ENCODE measurements around the gene PATJ. TPM values are rescaled to one million over a fixed set of nuclear protein-coding genes. Genes with fewer than 3 reads are reported as not detected.

The PATJ gene
- total and polyA plus RNA-seq, 2 donors (not counting 3 experiments of a cell fraction or from before 2014, with no cell fraction given) = 1.1 to 3.0 TPM

DNA sequence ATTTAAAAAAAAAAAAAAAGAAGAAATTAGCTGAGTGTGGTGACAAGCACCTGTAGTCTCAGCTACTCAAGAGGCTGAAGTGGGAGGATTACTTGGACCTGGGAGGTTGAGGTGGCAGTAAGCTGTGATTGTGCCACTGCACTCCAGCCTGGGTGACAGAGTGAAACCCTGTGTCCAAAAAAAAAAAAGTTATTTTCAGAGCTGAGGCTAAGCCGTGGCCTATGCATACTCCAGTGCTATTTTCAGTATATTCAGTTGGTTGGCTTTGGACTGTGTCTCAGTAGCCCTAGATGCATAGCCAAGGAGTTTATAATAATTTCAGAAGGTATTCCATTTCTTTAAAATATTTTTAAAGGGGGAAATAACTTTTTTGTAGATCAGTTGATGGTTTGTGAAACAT is 311.9 kb downstream of the PATJ start:
- H3K9ac ChIP-seq (replicated peaks; ENCODE audit: extremely low read depth, insufficient read depth, low read length) = no peak overlapping the region
- no peaks in the 10 kb centered on the region for H3K9me3 ChIP-seq (replicated peaks; ENCODE audit: control insufficient read depth, insufficient read depth, low read length)
- ChIA-PET POLR2A (no interaction called here), CTCF (interaction anchor here (1.2 kb wide), 1 partner anchor 16 kb away, joined by 3 read pairs; no protein-coding TSS in a partner anchor)
- no peaks in the 10 kb centered on the region for H4K20me1 ChIP-seq (replicated peaks; ENCODE audit: control insufficient read depth, extremely low read depth, insufficient read depth, low read length)
- H3K79me2 ChIP-seq (ENCODE audit: control insufficient read depth, insufficient read depth, low read length) = no peaks in the 10 kb centered on the region
- no peak overlapping the region for H3K27ac ChIP-seq (ENCODE audit: insufficient read depth, low read depth, low read length)
- no peak for FAIRE-seq
- no peaks in the 10 kb centered on the region for H3K9me1 ChIP-seq (replicated peaks; ENCODE audit: control insufficient read depth, extremely low read depth, insufficient read depth, low read length)
- no peaks in the 10 kb centered on the region for H3K4me1 ChIP-seq (ENCODE audit: control insufficient read depth, extremely low read depth, insufficient read depth, low read length)
- dilution Hi-C loops (cut with MboI; ENCODE audit: extremely low pct_ligation_motif_present, low sequenced_read_pairs) (no loop called here), intact Hi-C loops (cut with micrococcal nuclease) (no loop called here)
- no peak overlapping the region for H2AFZ ChIP-seq (ENCODE audit: low read depth, low read length)
- no peak overlapping the region for H3K4me2 ChIP-seq (ENCODE audit: insufficient read depth, low read length)
- no peak for DNase-seq (ENCODE audit: low read depth, low spot score)
- H3K27me3 ChIP-seq (ENCODE audit: control insufficient read depth in 2 of 2, insufficient read depth in 2 of 2, low read length in 2 of 2) = peaks cover 0 to 2% of the 10 kb centered on the region in 2 experiments
- TF ChIP-seq MAX (IDR thresholded peaks at IDR 0.05; ENCODE audit: insufficient read depth, insufficient read length) (no peak), POLR2AphosphoS5 (IDR thresholded peaks at IDR 0.05; ENCODE audit: insufficient read depth, low read depth, low read length) (no peak), MYC (IDR thresholded peaks at IDR 0.05; ENCODE audit: low read depth, low read length) (no peak), CTCF (IDR thresholded peaks at IDR 0.05; ENCODE audit: extremely low read depth in 1 of 2, insufficient read depth in 1 of 2, low read depth in 1 of 2, low read length in 2 of 2) (no peak), JUN (IDR thresholded peaks at IDR 0.05; ENCODE audit: borderline replicate concordance, insufficient read depth, insufficient read length, low read depth) (no peak), FOS (IDR thresholded peaks at IDR 0.05; ENCODE audit: borderline replicate concordance, insufficient read depth, low read length) (no peak)
- H3K36me3 ChIP-seq (ENCODE audit: control insufficient read depth in 2 of 2, extremely low read depth in 1 of 2, insufficient read depth in 2 of 2, low read length in 2 of 2) = no peaks in the 10 kb centered on the region
- no TSS peak for BruUV-seq (replicated peaks)
- H3K4me3 ChIP-seq (replicated peaks in 1 of 3; ENCODE audit: insufficient read depth in 1 of 3, low read depth in 1 of 3, low read length in 3 of 3) = no peak overlapping the region

All from endothelial cell of umbilical vein (primary cell).